H9 (cell line): ENCODE measurements around the gene ETFBKMT. TPM values are rescaled to one million over a fixed set of nuclear protein-coding genes. Genes with fewer than 3 reads are reported as not detected.
"Not testable (repeated sequence)": the region's sequence is repeated elsewhere in the genome, so short reads cannot be mapped to it uniquely, and the experiment has no call there.

Experiments
- DNase-seq: peaks from one replicate; pipeline ENCODE4 v3.0.0-alpha.2; 2017
- H2AFZ ChIP-seq: one replicate; pipeline ENCODE4 v1.6.1; 2013; ENCODE audit warnings: mild to moderate bottlenecking, low read length, control low read depth, moderate library complexity
- H2AK5ac ChIP-seq: 2 replicates; pipeline ENCODE4 v1.6.1; 2013; ENCODE audit warnings: low read length, control low read depth, mixed read lengths; ENCODE audit not compliant: insufficient read length
- H2BK120ac ChIP-seq: one replicate; pipeline ENCODE4 v1.6.1; 2013; ENCODE audit warnings: low read depth, mild to moderate bottlenecking, low read length, control low read depth, inconsistent platforms; ENCODE audit not compliant: poor library complexity, severe bottlenecking
- H2BK12ac ChIP-seq: 2 replicates; pipeline ENCODE4 v1.6.1; 2013; ENCODE audit warnings: low read length, control low read depth, mixed read lengths, low read depth; ENCODE audit not compliant: insufficient read length
- H2BK15ac ChIP-seq: 2 replicates; pipeline ENCODE4 v1.6.1; 2013; ENCODE audit warnings: low read depth, low read length, control low read depth
- H2BK20ac ChIP-seq: one replicate; pipeline ENCODE4 v1.6.1; 2013; ENCODE audit warnings: low read depth, mild to moderate bottlenecking, low read length, control low read depth, inconsistent platforms; ENCODE audit not compliant: poor library complexity, severe bottlenecking
- H2BK5ac ChIP-seq: 2 replicates; pipeline ENCODE4 v1.6.1; 2013; ENCODE audit warnings: low read length, control low read depth, mixed read lengths; ENCODE audit not compliant: insufficient read length
- H3K14ac ChIP-seq: 2 replicates; pipeline ENCODE4 v1.6.1; 2013; ENCODE audit warnings: low read length, control low read depth; ENCODE audit not compliant: insufficient read depth
- H3K18ac ChIP-seq: 2 replicates; pipeline ENCODE4 v1.6.1; 2013; ENCODE audit warnings: low read depth, mild to moderate bottlenecking, mixed read lengths, low read length, control low read depth; ENCODE audit not compliant: insufficient read length
- H3K23ac ChIP-seq: 2 replicates; pipeline ENCODE4 v1.6.1; 2013; ENCODE audit warnings: low read length, control low read depth, mixed read lengths, low read depth; ENCODE audit not compliant: insufficient read length
- H3K23me2 ChIP-seq: 2 replicates; pipeline ENCODE4 v1.6.1; 2013; ENCODE audit warnings: low read depth, mild to moderate bottlenecking, mixed read lengths, low read length, control low read depth; ENCODE audit not compliant: insufficient read length, poor library complexity, severe bottlenecking
- H3K27ac ChIP-seq: 2 replicates; pipeline ENCODE4 v1.5.1; 2013; ENCODE audit warnings: low read length, control low read depth, mixed read lengths, low read depth; ENCODE audit not compliant: insufficient read length
- H3K27me3 ChIP-seq: 2 replicates; pipeline ENCODE4 v1.6.1; 2013; ENCODE audit warnings: low read length, control low read depth, inconsistent platforms; ENCODE audit not compliant: insufficient read depth
- H3K4ac ChIP-seq: 2 replicates; pipeline ENCODE4 v1.6.1; 2013; ENCODE audit warnings: low read depth, mild to moderate bottlenecking, control low read depth, inconsistent platforms, low read length, moderate library complexity
- H3K4me1 ChIP-seq: 2 replicates; pipeline ENCODE4 v1.6.1; 2013; ENCODE audit warnings: low read length, control low read depth, inconsistent platforms; ENCODE audit not compliant: insufficient read depth
- H3K4me2 ChIP-seq: 2 replicates; pipeline ENCODE4 v1.6.1; 2013; ENCODE audit warnings: low read length, control low read depth, mixed read lengths; ENCODE audit not compliant: insufficient read length, insufficient read depth
- H3K56ac ChIP-seq: 2 replicates; pipeline ENCODE4 v1.6.1; 2013; ENCODE audit warnings: low read depth, mild to moderate bottlenecking, mixed read lengths, low read length, control low read depth; ENCODE audit not compliant: insufficient read length
- H3K79me1 ChIP-seq: 2 replicates; pipeline ENCODE4 v1.6.1; 2013; ENCODE audit warnings: low read depth, mild to moderate bottlenecking, moderate library complexity, low read length, control low read depth, inconsistent platforms; ENCODE audit not compliant: insufficient read depth, poor library complexity, severe bottlenecking
- H3K79me2 ChIP-seq: 2 replicates; pipeline ENCODE4 v1.6.1; 2013; ENCODE audit warnings: low read length, control low read depth, inconsistent platforms; ENCODE audit not compliant: insufficient read depth
- H3K9ac ChIP-seq: 2 replicates; pipeline ENCODE4 v1.6.1; 2013; ENCODE audit warnings: low read length, control low read depth, mixed read lengths; ENCODE audit not compliant: insufficient read length; ENCODE audit errors: extremely low read depth
- H3K9me3 ChIP-seq: one replicate; pipeline ENCODE4 v1.6.1; 2013; ENCODE audit warnings: low read depth, low read length, inconsistent platforms; ENCODE audit not compliant: control insufficient read depth
- H3T11ph ChIP-seq: one replicate; pipeline ENCODE4 v1.6.1; 2013; ENCODE audit warnings: mild to moderate bottlenecking, low read length, control low read depth, inconsistent platforms
- H4K20me1 ChIP-seq: one replicate; pipeline ENCODE4 v1.6.1; 2013; ENCODE audit not compliant: control insufficient read depth, insufficient read length, insufficient read depth
- H4K5ac ChIP-seq: 2 replicates; pipeline ENCODE4 v1.6.1; 2013; ENCODE audit warnings: low read depth, mild to moderate bottlenecking, mixed read lengths, low read length, control low read depth; ENCODE audit not compliant: insufficient read length
- H4K8ac ChIP-seq: replicated peaks from 2 replicates; pipeline ENCODE4 v1.6.1; 2013; ENCODE audit warnings: low read length, control low read depth, mixed read lengths, low read depth; ENCODE audit not compliant: insufficient read length
- H4K91ac ChIP-seq: 2 replicates; pipeline ENCODE4 v1.6.1; 2013; ENCODE audit warnings: low read depth, mild to moderate bottlenecking, moderate library complexity, mixed read lengths, low read length, control low read depth; ENCODE audit not compliant: insufficient read length
- H3K27ac Mint-ChIP-seq, 3 experiments: 2 replicates in 2 of 3; 3 replicates in 1 of 3; pipeline ENCODE4 v1.8.0; 2020 to 2021; ENCODE audit warnings: mixed read lengths in 3 of 3, mild to moderate bottlenecking in 1 of 3, moderate library complexity in 1 of 3
- H3K27me3 Mint-ChIP-seq: 2 replicates; pipeline ENCODE4 v1.8.0; 2021; ENCODE audit warnings: low read depth, mild to moderate bottlenecking, moderate library complexity, mixed read lengths
- H3K36me3 Mint-ChIP-seq, 3 experiments: 2 replicates in 2 of 3; 3 replicates in 1 of 3; pipeline ENCODE4 v1.8.0; 2020 to 2021; ENCODE audit warnings: low read depth in 3 of 3, mixed read lengths in 3 of 3; ENCODE audit not compliant: insufficient read depth in 1 of 3
- H3K4me1 Mint-ChIP-seq, 2 experiments: 2 replicates each; pipeline ENCODE4 v1.8.0; 2020; ENCODE audit warnings: mixed read lengths in 2 of 2
- H3K4me3 Mint-ChIP-seq, 2 experiments: 2 replicates in 1 of 2; 3 replicates in 1 of 2; pipeline ENCODE4 v1.8.0; 2020 to 2021; ENCODE audit warnings: mild to moderate bottlenecking in 2 of 2, mixed read lengths in 2 of 2, moderate library complexity in 1 of 2
- H3K9me3 Mint-ChIP-seq, 2 experiments: 2 replicates in 1 of 2; 3 replicates in 1 of 2; pipeline ENCODE4 v1.8.0; 2020; ENCODE audit warnings: mild to moderate bottlenecking in 2 of 2, mixed read lengths in 2 of 2, moderate library complexity in 1 of 2
- CTCF ChIP-seq: fragments of 200-600 bp; sonication (generic); conservative IDR thresholded peaks from 3 replicates; pipeline ENCODE4 v1.8.0; 2021; ENCODE audit warnings: antibody characterized with exemption, mild to moderate bottlenecking
- WGBS: extraction: QIAGEN DNeasy Blood & Tissue Kit; methylation state at CpG from one replicate; pipeline ENCODE4 v1.1.7; 2013; ENCODE audit warnings: missing lambda C conversion rate, low lambda C conversion rate, mixed read lengths; ENCODE audit not compliant: insufficient read length; ENCODE audit errors: extremely low coverage; 5-methylcytosine and 5-hydroxymethylcytosine counted together
- total RNA-seq: library from RNA; stranded (reverse); gene quantifications from 2 replicates; pipeline ENCODE4 v1.2.1, GENCODE V29; 2021

The ETFBKMT gene
- total RNA-seq, 1 experiment from 2014 or later: 0.81 TPM

DNA sequence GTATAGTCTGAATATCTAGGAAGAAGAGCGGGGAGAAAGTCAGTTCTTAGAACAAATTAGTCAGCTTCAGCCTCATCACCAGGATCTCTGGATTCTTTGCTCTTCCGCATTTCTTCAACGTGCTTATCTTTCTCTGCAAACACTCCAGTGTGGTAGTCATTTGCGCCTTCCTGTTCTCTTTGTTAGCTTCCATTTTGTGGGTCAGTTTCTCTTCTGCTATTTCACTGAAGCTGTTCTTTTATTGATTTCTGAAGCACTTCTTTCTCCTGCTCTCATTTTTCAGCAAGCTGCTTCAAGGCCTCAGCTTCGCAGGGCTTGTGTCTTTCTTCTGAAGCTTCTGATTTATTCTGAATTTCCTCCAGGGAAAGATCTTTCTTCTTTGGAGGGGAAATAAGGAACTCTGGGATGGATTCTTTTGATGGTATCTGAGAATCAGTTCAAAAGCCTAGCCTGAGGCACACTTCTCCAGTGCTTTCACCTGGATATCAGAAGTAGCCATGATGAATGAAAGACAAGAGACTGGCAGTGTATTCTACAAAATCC lies 55.9 kb downstream of the ETFBKMT start:
- Histone ChIP-seq H3K4me1 (peaks cover 3% of the 10 kb centered on the region; the same call in 1 of the 2 replicates), H2BK12ac (no peak overlapping the region), H2BK120ac (no peak overlapping the region), H3K4ac (no peak overlapping the region), H3K9ac (no peak overlapping the region), H3K4me2 (no peak overlapping the region), H2BK15ac (no peak overlapping the region), H2AFZ (no peak overlapping the region), H3K9me3 (no peaks in the 10 kb centered on the region), H4K5ac (no peak overlapping the region), H3T11ph (no peak overlapping the region), H2BK5ac (no peak overlapping the region), H4K20me1 (no peaks in the 10 kb centered on the region), H4K91ac (no peak overlapping the region), H3K79me2 (no peaks in the 10 kb centered on the region), H3K27me3 (no peaks in the 10 kb centered on the region), H2AK5ac (no peak overlapping the region), H3K27ac (no peak overlapping the region), H2BK20ac (no peak overlapping the region), H3K18ac (no peak overlapping the region), H3K23ac (no peak overlapping the region), H3K79me1 (no peaks in the 10 kb centered on the region), H3K56ac (no peak overlapping the region), H3K14ac (no peak overlapping the region), H4K8ac (no peak overlapping the region), H3K23me2 (no peaks in the 10 kb centered on the region)
- DNase-seq: no peak
- no peaks in the 10 kb centered on the region for H3K27me3 Mint-ChIP-seq
- peak overlapping the region in 2 of 3 experiments; percentile 6 to 45; a peak in 2 of 7 replicates for H3K27ac Mint-ChIP-seq
- peaks cover 3 to 8% of the 10 kb centered on the region in 2 experiments; a peak in 3 of 5 replicates for H3K9me3 Mint-ChIP-seq
- peaks cover 17 to 18% of the 10 kb centered on the region in 2 experiments for H3K4me1 Mint-ChIP-seq
- no peak overlapping the region for H3K4me3 Mint-ChIP-seq
- no peak for TF ChIP-seq CTCF
- peaks cover 14 to 20% (median 18%) of the 10 kb centered on the region in 3 experiments for H3K36me3 Mint-ChIP-seq
- WGBS: no CpG with 5 or more reads among the region's 5 CpGs

DNA sequence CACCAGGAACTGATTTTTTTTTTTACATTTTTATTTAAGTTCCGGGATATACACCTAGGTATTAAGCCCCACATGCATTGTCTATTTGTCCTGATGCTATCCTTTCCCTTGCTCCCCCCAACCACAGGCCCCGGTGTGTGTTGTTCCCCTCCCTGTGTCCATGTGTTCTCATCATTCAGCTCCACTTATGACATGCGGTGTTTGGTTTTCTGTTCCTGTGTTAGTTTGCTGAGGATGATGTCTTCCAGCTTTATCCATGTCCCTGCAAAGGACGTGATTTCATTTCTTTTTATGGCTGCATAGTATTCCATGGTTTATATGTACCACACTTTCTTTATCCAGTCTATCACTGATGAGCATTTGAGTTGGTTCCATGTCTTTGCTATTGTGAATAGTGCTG lies 57.5 kb downstream of the ETFBKMT start:
- H2AFZ ChIP-seq, H3K27ac Mint-ChIP-seq, H4K5ac ChIP-seq, H3K23me2 ChIP-seq, H3K4me2 ChIP-seq, H3K79me1 ChIP-seq, H3K27me3 ChIP-seq, H3K4ac ChIP-seq, H3K23ac ChIP-seq, H3K9me3 Mint-ChIP-seq, H3K27me3 Mint-ChIP-seq, H3K79me2 ChIP-seq, H4K91ac ChIP-seq, H4K20me1 ChIP-seq, H3K14ac ChIP-seq, H2BK5ac ChIP-seq, H2BK15ac ChIP-seq, DNase-seq, H3K18ac ChIP-seq, H3T11ph ChIP-seq, H2BK120ac ChIP-seq, H4K8ac ChIP-seq, H3K9ac ChIP-seq, H3K27ac ChIP-seq, H3K9me3 ChIP-seq, H3K4me1 ChIP-seq, H2BK12ac ChIP-seq, H3K56ac ChIP-seq, H2AK5ac ChIP-seq, H2BK20ac ChIP-seq, H3K4me3 Mint-ChIP-seq: not testable (repeated sequence)
- H3K4me1 Mint-ChIP-seq: peaks cover 17 to 18% of the 10 kb centered on the region in 2 experiments
- no CpG with 5 or more reads among the region's 4 CpGs for WGBS
- H3K36me3 Mint-ChIP-seq: peaks cover 13 to 20% (median 20%) of the 10 kb centered on the region in 3 experiments
